Activated T-helper 2 cell treated with anti-CD3 and anti-CD28 coated beads, Interferon-gamma antibody, Interleukin-2, Interleukin-4, amounts not matched to agents 10 μg/mL and 5 μg/mL and 100 μg/mL, durations not matched to agents 14 hours and 24 hours and 36 hours (primary cell): ENCODE data around the gene IL22RA1. TPM values are rescaled to one million over a fixed set of nuclear protein-coding genes. Genes with fewer than 3 reads are reported as not detected.

Source experiments
- DNase-seq: peaks from one replicate; pipeline ENCODE4 v3.0.0; 2021; ENCODE audit warnings: low spot score
- H3K27ac Mint-ChIP-seq: one replicate; pipeline ENCODE4 v1.8.0; 2021; ENCODE audit warnings: mixed read lengths
- H3K27me3 Mint-ChIP-seq: one replicate; pipeline ENCODE4 v1.8.0; 2021; ENCODE audit warnings: low read depth, mixed read lengths
- H3K36me3 Mint-ChIP-seq: one replicate; pipeline ENCODE4 v1.8.0; 2021; ENCODE audit warnings: low read depth, mixed read lengths
- H3K4me1 Mint-ChIP-seq: one replicate; pipeline ENCODE4 v1.8.0; 2021; ENCODE audit warnings: low read depth, mixed read lengths
- H3K4me3 Mint-ChIP-seq: one replicate; pipeline ENCODE4 v1.8.0; 2021; ENCODE audit warnings: low read depth, mild to moderate bottlenecking, moderate library complexity, mixed read lengths
- H3K9me3 Mint-ChIP-seq: one replicate; pipeline ENCODE4 v1.8.0; 2021; ENCODE audit warnings: mixed read lengths
- intact Hi-C: fragments of 100-400 bp; cut with micrococcal nuclease; formaldehyde crosslinking; loops from one replicate; pipeline ENCODE4 v1.15.1; 2023
- total RNA-seq: library from RNA; stranded (reverse); gene quantifications from 2 replicates; pipeline ENCODE4 v1.2.3, GENCODE V29; 2022

IL22RA1 gene
- total RNA-seq, 1 donor from 2014 or later, result not detected

- H3K4me3 Mint-ChIP-seq, result no peak overlapping the region
- peaks cover 2% of the 10 kb centered on the region for H3K27me3 Mint-ChIP-seq
- DNase-seq, result no peak
- no peak overlapping the region for H3K27ac Mint-ChIP-seq
- intact Hi-C loops, result no loop called here
- H3K9me3 Mint-ChIP-seq, result no peaks in the 10 kb centered on the region
- H3K36me3 Mint-ChIP-seq, result no peaks in the 10 kb centered on the region
- H3K4me1 Mint-ChIP-seq, result no peaks in the 10 kb centered on the region
Measured at GRCh38 chr1:24077278-24077978, 65.5 kb downstream of the IL22RA1 start.

DNA sequence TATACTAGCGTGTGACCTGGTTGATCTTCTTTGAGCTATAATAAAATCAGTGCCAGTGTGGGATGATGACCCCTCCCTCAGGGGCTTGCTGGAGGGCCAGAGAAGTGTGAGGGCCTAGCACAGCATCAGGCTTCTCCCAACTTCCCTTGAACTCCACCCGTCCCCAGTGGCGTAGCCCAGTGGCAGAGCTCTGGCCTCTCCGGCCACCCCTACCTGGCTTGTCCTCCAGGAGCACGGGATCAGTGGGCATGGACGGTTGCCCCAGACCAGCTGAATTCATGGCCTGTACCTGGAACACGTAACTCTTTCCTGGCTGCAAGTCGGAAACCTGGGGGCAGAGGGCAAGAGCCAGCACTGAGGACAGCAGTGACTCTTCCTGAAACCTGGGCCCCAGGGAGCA lies 67.0 kb downstream of the IL22RA1 start:
- no peaks in the 10 kb centered on the region for H3K36me3 Mint-ChIP-seq
- intact Hi-C loops, result no loop called here
- H3K27me3 Mint-ChIP-seq, result peaks cover 5% of the 10 kb centered on the region
- H3K27ac Mint-ChIP-seq, result no peak overlapping the region
- DNase-seq, result no peak
- H3K4me1 Mint-ChIP-seq, result no peaks in the 10 kb centered on the region
- no peaks in the 10 kb centered on the region for H3K9me3 Mint-ChIP-seq
- no peak overlapping the region for H3K4me3 Mint-ChIP-seq

DNA sequence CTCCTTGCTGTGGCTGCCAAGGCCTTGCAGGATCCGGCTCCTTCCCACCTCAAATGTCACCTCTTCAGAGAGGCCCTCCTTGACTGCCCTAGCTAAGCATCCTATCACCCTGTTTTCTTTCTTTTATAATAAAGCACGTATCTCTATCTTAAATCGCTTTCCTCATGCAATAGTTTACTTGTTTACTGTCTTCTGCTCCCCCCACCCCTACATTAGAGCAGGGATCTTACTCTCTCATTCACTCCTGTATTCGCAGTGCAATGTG lies 67.4 kb downstream of the IL22RA1 start:
- intact Hi-C loops, result no loop called here
- DNase-seq, result no peak
- Mint-ChIP-seq H3K9me3 (no peaks in the 10 kb centered on the region), H3K4me3 (no peak overlapping the region), H3K36me3 (no peaks in the 10 kb centered on the region), H3K27ac (no peak overlapping the region), H3K27me3 (peaks cover 5% of the 10 kb centered on the region), H3K4me1 (no peaks in the 10 kb centered on the region)

GRCh38 chr1:24074817-24075589 lies 67.9 kb downstream of the IL22RA1 start:
- Mint-ChIP-seq H3K27ac (no peak overlapping the region), H3K27me3 (peaks cover 5% of the 10 kb centered on the region), H3K4me3 (no peak overlapping the region), H3K4me1 (no peaks in the 10 kb centered on the region), H3K36me3 (no peaks in the 10 kb centered on the region), H3K9me3 (no peaks in the 10 kb centered on the region)
- no peak for DNase-seq
- intact Hi-C loops, result loop anchor here (5.0 kb wide), 1 partner anchor 317 kb away; no protein-coding TSS in a partner anchor

DNA sequence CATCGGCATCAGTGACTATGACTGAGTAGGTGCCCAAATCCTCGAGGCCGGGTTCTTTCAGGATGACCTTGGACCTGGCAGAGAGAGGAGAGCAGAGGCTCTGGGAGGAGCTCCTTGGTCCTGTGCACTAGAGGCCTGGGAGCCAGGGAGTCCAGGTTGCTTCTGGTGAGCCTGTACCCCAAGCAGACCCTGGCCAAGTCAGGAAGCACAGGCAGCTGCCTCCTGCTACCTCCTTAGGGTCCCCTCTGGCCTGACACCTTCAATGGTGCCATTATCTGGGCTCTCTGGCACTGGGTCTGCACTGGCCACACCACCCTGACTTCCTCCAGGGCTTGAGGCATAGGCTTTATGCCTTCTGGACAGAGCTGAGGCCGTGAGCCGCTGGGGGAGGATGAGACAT lies 68.7 kb downstream of the IL22RA1 start:
- Mint-ChIP-seq H3K9me3 (no peaks in the 10 kb centered on the region), H3K27me3 (peaks cover 5% of the 10 kb centered on the region), H3K27ac (no peak overlapping the region), H3K4me3 (no peak overlapping the region), H3K4me1 (no peaks in the 10 kb centered on the region), H3K36me3 (no peaks in the 10 kb centered on the region)
- intact Hi-C loops, result loop anchor here (5.0 kb wide), 1 partner anchor 318 kb away; no protein-coding TSS in a partner anchor
- DNase-seq, result no peak

GRCh38 chr1:24071941-24072340 lies 71.0 kb downstream of the IL22RA1 start:
- no peak overlapping the region for H3K4me3 Mint-ChIP-seq
- intact Hi-C loops, result loop anchor here (2.0 to 5.0 kb wide), 2 partner anchors 41 to 320 kb away; partner anchors contain the start of gene MYOM3
- H3K4me1 Mint-ChIP-seq, result no peaks in the 10 kb centered on the region
- H3K36me3 Mint-ChIP-seq, result no peaks in the 10 kb centered on the region
- H3K27me3 Mint-ChIP-seq, result peaks cover 3% of the 10 kb centered on the region
- no peaks in the 10 kb centered on the region for H3K9me3 Mint-ChIP-seq
- H3K27ac Mint-ChIP-seq, result no peak overlapping the region
- no peak for DNase-seq

DNA sequence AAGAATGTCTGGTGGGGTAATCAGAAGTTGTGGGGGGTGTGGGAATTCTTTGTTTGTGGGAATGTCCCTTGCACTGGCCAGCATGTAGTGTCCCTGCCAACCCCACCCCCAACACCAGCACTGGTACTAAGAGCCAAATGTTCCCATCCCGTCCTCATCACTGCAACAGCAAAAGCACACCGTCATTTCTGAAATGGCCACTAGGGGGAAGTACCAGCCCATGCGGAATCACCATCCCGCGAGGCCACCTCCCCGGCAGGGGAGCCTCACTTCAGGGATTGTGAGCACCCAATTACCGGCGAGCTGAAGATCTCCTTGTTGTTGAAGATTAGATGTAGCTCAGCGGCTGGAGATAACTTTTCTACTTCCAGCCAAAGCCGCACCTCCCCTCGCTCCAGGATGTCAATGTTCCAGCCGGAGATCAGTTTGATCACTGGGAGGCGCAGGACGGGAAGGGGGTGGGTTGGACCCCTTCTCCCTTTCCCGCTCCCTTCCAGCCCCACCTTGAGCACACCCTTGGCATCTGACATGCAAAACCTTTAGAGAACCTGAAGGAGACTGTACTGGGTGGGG lies 72.0 kb downstream of the IL22RA1 start:
- H3K9me3 Mint-ChIP-seq, result no peaks in the 10 kb centered on the region
- no peak overlapping the region for H3K27ac Mint-ChIP-seq
- H3K36me3 Mint-ChIP-seq, result no peaks in the 10 kb centered on the region
- DNase-seq, result peak; percentile 54
- intact Hi-C loops, result loop anchor here (2.0 to 5.0 kb wide), 2 partner anchors 42 to 321 kb away; partner anchors contain the start of gene MYOM3
- H3K4me1 Mint-ChIP-seq, result no peaks in the 10 kb centered on the region
- peaks cover 5% of the 10 kb centered on the region for H3K27me3 Mint-ChIP-seq
- no peak overlapping the region for H3K4me3 Mint-ChIP-seq

DNA sequence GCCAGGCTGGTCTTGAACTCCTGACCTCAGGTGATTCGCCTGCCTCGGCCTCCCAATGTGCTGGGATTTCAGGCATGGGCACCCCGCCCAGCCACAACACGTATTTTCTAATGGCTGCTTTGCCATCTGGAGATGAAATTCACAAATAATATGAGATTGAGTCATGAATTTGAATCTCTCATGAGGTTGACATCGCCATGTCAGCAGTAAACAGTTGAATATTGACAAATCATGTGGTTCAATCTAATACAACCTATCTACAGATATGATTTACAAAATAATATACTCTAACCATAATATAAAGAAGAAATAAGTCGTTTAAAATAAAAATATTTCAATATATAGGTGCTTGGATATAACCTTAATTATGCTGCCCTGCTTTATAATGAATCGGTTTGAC lies 73.1 kb downstream of the IL22RA1 start:
- H3K27me3 Mint-ChIP-seq, result peaks cover 8% of the 10 kb centered on the region
- H3K9me3 Mint-ChIP-seq, result no peaks in the 10 kb centered on the region
- no peak for DNase-seq
- intact Hi-C loops, result loop anchor here (2.0 to 5.0 kb wide), 2 partner anchors 43 to 322 kb away; partner anchors contain the start of gene MYOM3
- no peak overlapping the region for H3K27ac Mint-ChIP-seq
- no peaks in the 10 kb centered on the region for H3K4me1 Mint-ChIP-seq
- H3K36me3 Mint-ChIP-seq, result no peaks in the 10 kb centered on the region
- no peak overlapping the region for H3K4me3 Mint-ChIP-seq

Other genes with a start within 250 kb of the IL22RA1 start
- gene CNR2, start 229.8 kb downstream of the IL22RA1 start, total RNA-seq, result 0.05 and 0.07 TPM in 2 replicates
- 111 and 137 TPM in 2 replicates for gene PNRC2, start 183.3 kb downstream of the IL22RA1 start, total RNA-seq
- gene SRSF10, start 162.8 kb downstream of the IL22RA1 start, total RNA-seq, result 213 and 217 TPM in 2 replicates
- gene MYOM3, start 31.0 kb downstream of the IL22RA1 start, total RNA-seq, result not detected in 2 replicates
- gene IFNLR1, start 44.1 kb upstream of the IL22RA1 start, total RNA-seq, result 5.8 and 6.5 TPM in 2 replicates
- not detected in 2 replicates for gene GRHL3, start 176.2 kb upstream of the IL22RA1 start, total RNA-seq